ENCODE results near the gene RBCK1.

GRCh38 chr20:445514-446336 lies 37.6 kb downstream of the RBCK1 start:
- TF ChIP-seq CTCF (IDR thresholded peaks at IDR 0.05) (no peak), POLR2A (IDR thresholded peaks at IDR 0.05) (no peak)

Measured in testis (tissue), 2 donors.